ENCODE measurements around the gene GRHL3. TPM values are rescaled to one million over a fixed set of nuclear protein-coding genes. Genes with fewer than 3 reads are reported as not detected.

The GRHL3 gene
- not detected in 2 replicates for total RNA-seq

GRCh38 chr1:24319312-24319863 is at the start of gene GRHL3:
Gene GRHL3 (plus strand): TSS chr1:24319357. CDS start chr1:24319552, 195 bp downstream.

Other genes starting within 250 kb of the GRHL3 start
- gene MYOM3, start 207.2 kb upstream of the GRHL3 start, total RNA-seq = under 0.01 TPM in 1 of 2 replicates, not detected in the other
- under 0.01 and 0.12 TPM in 2 replicates for gene IL22RA1, start 176.2 kb upstream of the GRHL3 start, total RNA-seq
- gene IFNLR1, start 132.1 kb upstream of the GRHL3 start, total RNA-seq = not detected in 2 replicates
- gene STPG1, start 94.4 kb downstream of the GRHL3 start, total RNA-seq = 4.6 and 7.0 TPM in 2 replicates
- gene NIPAL3, start 96.4 kb downstream of the GRHL3 start, total RNA-seq = 30.4 and 42.6 TPM in 2 replicates
- gene RCAN3, start 183.5 kb downstream of the GRHL3 start, total RNA-seq = 4.4 and 5.2 TPM in 2 replicates
- gene NCMAP, start 236.7 kb downstream of the GRHL3 start, total RNA-seq = not detected in 2 replicates

Data from uterine smooth muscle cell (primary cell).